Karpas-422 (cell line): ENCODE measurements around the gene SLC5A2. TPM values are rescaled to one million over a fixed set of nuclear protein-coding genes. Genes with fewer than 3 reads are reported as not detected.
A peak's percentile ranks its signal among the peaks of the same experiment; 100 is the strongest.
"Not testable (repeated sequence)": the region's sequence is repeated elsewhere in the genome, so short reads cannot be mapped to it uniquely, and the experiment has no call there.

ENCODE experiments used
- DNase-seq: peaks from one replicate; pipeline ENCODE4 v3.0.0-alpha.2; 2015
- H2AFZ ChIP-seq: fragments of 200-600 bp; sonication (generic); 2 replicates; pipeline ENCODE4 v1.6.1; 2014; ENCODE audit warnings: antibody characterized with exemption, low read length, mixed read lengths
- H3K27ac ChIP-seq: fragments of 200-600 bp; sonication (generic); 2 replicates; pipeline ENCODE4 v1.5.1; 2014; ENCODE audit warnings: mild to moderate bottlenecking, low read length, moderate library complexity
- H3K27me3 ChIP-seq: fragments of 200-600 bp; sonication (generic); 2 replicates; pipeline ENCODE4 v1.6.1; 2014; ENCODE audit warnings: low read length, mixed read lengths
- H3K36me3 ChIP-seq: fragments of 200-600 bp; sonication (generic); 2 replicates; pipeline ENCODE4 v1.6.1; 2014; ENCODE audit warnings: low read length, mixed read lengths; ENCODE audit not compliant: insufficient read depth
- H3K4me1 ChIP-seq: fragments of 200-600 bp; sonication (generic); 2 replicates; pipeline ENCODE4 v1.6.1; 2014; ENCODE audit warnings: mild to moderate bottlenecking, low read length, mixed read lengths
- H3K4me2 ChIP-seq: fragments of 200-600 bp; sonication (generic); 2 replicates; pipeline ENCODE4 v1.6.1; 2014; ENCODE audit warnings: low read length, low read depth, mild to moderate bottlenecking; ENCODE audit not compliant: poor library complexity, severe bottlenecking
- H3K4me3 ChIP-seq: fragments of 200-600 bp; sonication (generic); 2 replicates; pipeline ENCODE4 v1.5.1; 2014; ENCODE audit warnings: mild to moderate bottlenecking, antibody characterized with exemption, low read length, mixed read lengths
- H3K79me2 ChIP-seq: fragments of 200-600 bp; sonication (generic); 2 replicates; pipeline ENCODE4 v1.6.1; 2014; ENCODE audit warnings: mild to moderate bottlenecking, low read length, mixed read lengths
- H3K9ac ChIP-seq: fragments of 200-600 bp; sonication (generic); 2 replicates; pipeline ENCODE4 v1.6.0; 2014; ENCODE audit warnings: low read length
- H3K9me2 ChIP-seq: fragments of 200-600 bp; sonication (generic), shearing (Covaris generic); replicated peaks from 2 replicates; pipeline ENCODE4 v1.6.0; 2014; ENCODE audit warnings: mild to moderate bottlenecking, low read length, moderate library complexity; ENCODE audit not compliant: insufficient read depth
- H3K9me3 ChIP-seq: fragments of 300-700, 200-600 bp; sonication (generic); 2 replicates; pipeline ENCODE4 v1.6.1; 2014; ENCODE audit warnings: low read length, mixed read lengths
- H4K20me1 ChIP-seq: fragments of 200-600 bp; sonication (generic); 2 replicates; pipeline ENCODE4 v1.6.1; 2014; ENCODE audit warnings: mild to moderate bottlenecking, antibody characterized with exemption, low read length, low read depth; ENCODE audit not compliant: insufficient read depth
- total RNA-seq: library from RNA; depleted of rRNA; stranded (reverse); fragments of >200 nt; shearing (Covaris generic); gene quantifications from 2 replicates; pipeline ENCODE4 v1.2.3, GENCODE V29; 2014; ENCODE audit warnings: low replicate concordance

The SLC5A2 gene
- total RNA-seq, 1 experiment from 2014 or later = not detected

DNA sequence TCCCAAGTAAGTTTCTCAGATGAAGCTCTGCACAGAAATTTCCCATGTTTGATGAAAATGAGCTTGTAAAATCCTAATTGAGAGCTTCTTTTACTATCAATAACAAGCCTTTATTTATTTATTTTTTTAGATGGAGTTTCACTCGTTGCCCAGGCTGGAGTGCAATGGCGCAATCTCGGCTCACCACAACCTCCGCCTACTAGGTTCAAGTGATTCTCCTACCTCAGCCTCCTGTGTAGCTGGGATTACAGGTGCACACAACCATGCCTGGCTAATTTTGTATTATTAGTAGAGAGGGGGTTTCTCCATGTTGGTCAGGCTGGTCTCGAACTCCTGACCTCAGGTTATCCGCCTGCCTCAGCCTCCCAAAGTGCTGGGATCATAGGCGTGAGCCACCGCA is 20.6 kb downstream of the SLC5A2 start:
- H4K20me1 ChIP-seq, H2AFZ ChIP-seq, H3K9me2 ChIP-seq, H3K36me3 ChIP-seq, H3K27me3 ChIP-seq, H3K4me2 ChIP-seq, H3K9me3 ChIP-seq, H3K27ac ChIP-seq, H3K9ac ChIP-seq, DNase-seq, H3K4me3 ChIP-seq: not testable (repeated sequence)
- peaks cover 28% of the 10 kb centered on the region for H3K79me2 ChIP-seq
- peaks cover 18% of the 10 kb centered on the region for H3K4me1 ChIP-seq

DNA sequence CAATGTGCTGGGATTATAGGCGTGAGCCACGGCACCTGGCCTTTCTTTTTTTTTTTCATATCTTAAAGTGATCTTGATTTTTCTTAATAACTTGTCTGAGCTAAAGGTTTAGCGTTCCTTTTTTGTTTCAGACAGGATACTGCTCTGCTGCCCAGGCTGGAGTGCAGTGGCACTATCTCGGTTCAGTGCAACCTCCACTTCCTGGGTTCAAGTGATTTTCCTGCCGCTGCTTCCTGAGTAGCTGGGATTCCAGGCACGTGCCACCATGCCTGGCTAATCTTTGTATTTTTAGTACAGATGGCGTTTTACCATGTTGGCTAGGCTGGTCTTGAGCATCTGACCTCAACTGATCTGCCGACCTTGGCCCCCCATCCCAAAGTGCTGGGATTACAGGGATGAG is 21.2 kb downstream of the SLC5A2 start:
- H3K9ac ChIP-seq = no peak overlapping the region
- H3K36me3 ChIP-seq = peaks cover 7% of the 10 kb centered on the region; the same call in 1 of the 2 replicates
- no peak overlapping the region for H2AFZ ChIP-seq
- peaks cover 34% of the 10 kb centered on the region for H3K79me2 ChIP-seq
- peaks cover 22% of the 10 kb centered on the region for H3K4me1 ChIP-seq
- no peaks in the 10 kb centered on the region for H3K27me3 ChIP-seq
- H3K4me2 ChIP-seq = no peak overlapping the region
- no peak overlapping the region for H3K27ac ChIP-seq
- H3K9me3 ChIP-seq = no peaks in the 10 kb centered on the region
- no peaks in the 10 kb centered on the region for H4K20me1 ChIP-seq
- no peak for DNase-seq
- H3K9me2 ChIP-seq = no peaks in the 10 kb centered on the region
- no peak overlapping the region for H3K4me3 ChIP-seq

DNA sequence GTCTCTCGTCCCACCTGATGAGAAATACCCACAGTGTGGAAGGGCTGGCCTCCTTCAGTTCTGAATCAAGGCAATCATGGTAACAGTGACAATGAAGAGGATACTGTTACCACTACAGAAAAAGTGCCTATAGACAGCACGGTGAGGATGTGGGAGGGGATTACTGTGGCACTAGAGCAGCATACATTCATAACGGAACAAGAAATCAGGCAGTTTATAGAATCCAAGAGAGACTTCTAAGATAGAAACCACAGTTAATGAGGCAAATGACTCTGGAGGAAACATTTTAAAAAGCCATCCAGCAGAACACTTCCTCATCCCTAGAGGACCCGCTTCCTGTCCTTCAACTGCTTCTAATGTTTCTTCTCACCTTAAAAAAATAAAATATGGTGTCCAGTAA is 22.6 kb downstream of the SLC5A2 start:
- Histone ChIP-seq H3K4me2 (no peak overlapping the region), H4K20me1 (no peaks in the 10 kb centered on the region), H3K9me3 (no peaks in the 10 kb centered on the region), H3K27me3 (no peaks in the 10 kb centered on the region), H3K9me2 (no peaks in the 10 kb centered on the region), H3K9ac (no peak overlapping the region), H3K36me3 (peaks cover 2% of the 10 kb centered on the region; the same call in 1 of the 2 replicates), H3K79me2 (peaks cover 35% of the 10 kb centered on the region), H3K4me1 (peaks cover 29% of the 10 kb centered on the region), H3K27ac (no peak overlapping the region), H2AFZ (no peak overlapping the region), H3K4me3 (no peak overlapping the region)
- no peak for DNase-seq

DNA sequence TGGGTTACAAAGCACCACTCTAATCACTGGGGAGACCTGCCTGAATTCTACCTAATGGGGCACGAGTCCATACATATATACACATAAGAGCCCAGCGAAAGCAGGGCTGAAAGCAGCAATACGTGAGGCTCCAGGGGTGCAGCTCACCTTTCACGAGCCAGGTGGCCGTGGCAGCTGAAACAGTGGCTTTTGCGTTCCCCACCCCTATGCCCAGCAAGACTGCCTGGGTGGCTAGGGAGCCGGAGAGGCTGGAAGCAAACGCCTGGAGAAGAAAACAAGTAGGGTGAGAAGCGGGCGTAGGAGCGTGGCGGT is 24.6 kb downstream of the SLC5A2 start:
- Histone ChIP-seq H3K36me3 (no peaks in the 10 kb centered on the region), H3K9ac (peak overlapping the region; percentile 84), H2AFZ (peak overlapping the region; percentile 45; the same call in 1 of the 2 replicates), H3K4me2 (peak overlapping the region; percentile 94), H3K9me3 (no peaks in the 10 kb centered on the region), H3K79me2 (peaks cover 35% of the 10 kb centered on the region), H3K4me1 (peaks cover 29% of the 10 kb centered on the region), H3K27ac (no peak overlapping the region), H3K27me3 (no peaks in the 10 kb centered on the region), H3K9me2 (no peaks in the 10 kb centered on the region), H4K20me1 (no peaks in the 10 kb centered on the region), H3K4me3 (peak overlapping the region; percentile 79)
- DNase-seq = no peak

DNA sequence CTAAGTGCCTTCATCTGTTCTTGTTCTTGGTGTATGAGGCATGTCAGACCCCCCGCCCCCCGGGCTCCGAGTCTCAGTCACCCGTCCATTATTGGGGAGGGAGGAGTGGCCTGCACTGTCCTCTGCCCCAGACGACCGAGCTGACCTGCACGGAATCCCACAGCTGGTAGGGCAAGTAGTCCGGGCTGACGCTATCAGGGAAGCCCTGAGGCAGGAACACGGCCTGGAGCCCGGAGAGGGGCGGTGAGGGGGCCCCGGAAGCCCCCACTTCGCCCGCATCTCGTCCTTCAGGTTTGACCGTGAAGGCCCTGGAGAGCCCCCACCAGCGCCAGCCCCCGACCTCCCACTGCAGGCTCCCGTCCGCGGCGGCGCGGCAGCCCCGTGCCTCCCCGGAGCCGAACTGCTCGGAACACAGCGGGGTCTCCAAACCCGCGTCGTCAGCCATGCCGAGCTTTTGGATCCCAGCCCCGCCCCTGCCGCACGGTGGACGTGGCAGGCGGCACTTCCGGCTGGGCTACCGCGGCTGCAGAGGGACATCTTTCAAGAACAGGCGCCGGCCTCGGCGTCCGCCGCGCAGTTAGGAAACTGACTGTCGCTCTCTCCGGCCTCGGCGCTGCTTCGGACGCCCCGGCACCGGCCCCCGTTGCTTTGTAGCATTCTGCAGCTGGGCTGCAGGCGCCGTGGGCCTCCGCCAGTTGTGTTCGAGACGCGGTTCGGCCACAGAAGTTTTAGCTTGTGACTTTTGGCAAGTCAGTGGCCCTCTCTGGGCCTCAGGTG is 25.2 kb downstream of the SLC5A2 start, which contains the start of gene RUSF1:
TSS of gene RUSF1 (minus strand) at position 463 of the 777 bp plus-strand sequence. CDS start at position 445, 18 bp downstream.
- peak within 1 kb of the TSS; percentile 79 for H3K4me3 ChIP-seq
- no peaks in the 10 kb centered on the region for H3K36me3 ChIP-seq
- H4K20me1 ChIP-seq = no peaks in the 10 kb centered on the region
- H3K9ac ChIP-seq = peak within 1 kb of the TSS; percentile 84
- peaks cover 29% of the 10 kb centered on the region for H3K4me1 ChIP-seq
- peak; percentile 94 for DNase-seq
- H3K27me3 ChIP-seq = no peaks in the 10 kb centered on the region
- peak within 1 kb of the TSS; percentile 94 for H3K4me2 ChIP-seq
- peak within 1 kb of the TSS; percentile 45 for H2AFZ ChIP-seq
- no peaks in the 10 kb centered on the region for H3K9me2 ChIP-seq
- H3K79me2 ChIP-seq = peaks cover 35% of the 10 kb centered on the region
- peak within 1 kb of the TSS; percentile 12; the same call in 1 of the 2 replicates for H3K27ac ChIP-seq
- H3K9me3 ChIP-seq = no peaks in the 10 kb centered on the region

DNA sequence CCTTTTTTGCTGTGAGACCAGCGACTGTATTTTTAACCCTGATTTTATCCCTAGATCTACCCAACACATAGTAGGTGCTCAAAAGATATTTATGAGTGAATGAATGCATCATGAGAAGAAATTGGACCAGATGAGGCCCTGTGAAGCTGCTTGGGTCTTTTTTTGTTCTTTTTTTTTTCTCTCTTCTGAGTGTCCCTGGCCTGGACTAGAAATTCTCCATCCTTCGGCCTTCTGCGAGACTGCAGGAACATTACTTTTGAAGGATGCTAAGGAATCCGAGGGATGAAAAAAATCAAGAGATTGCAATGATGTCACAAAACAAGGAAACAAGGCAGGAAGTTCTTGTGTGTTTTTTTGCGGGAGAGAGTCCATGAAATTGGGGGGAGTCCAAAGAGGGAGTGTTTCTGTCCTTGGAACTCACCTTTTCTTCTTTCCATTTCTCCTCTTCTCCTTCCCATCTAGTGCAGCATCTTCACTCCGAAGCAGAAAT is 25.8 kb downstream of the SLC5A2 start:
- H3K4me2 ChIP-seq = peak overlapping the region; percentile 94
- H4K20me1 ChIP-seq = no peaks in the 10 kb centered on the region
- no peaks in the 10 kb centered on the region for H3K36me3 ChIP-seq
- peak overlapping the region; percentile 84 for H3K9ac ChIP-seq
- no peaks in the 10 kb centered on the region for H3K9me3 ChIP-seq
- peak overlapping the region; percentile 12; the same call in 1 of the 2 replicates for H3K27ac ChIP-seq
- peak overlapping the region; percentile 79 for H3K4me3 ChIP-seq
- H2AFZ ChIP-seq = peak overlapping the region; percentile 16
- H3K9me2 ChIP-seq = no peaks in the 10 kb centered on the region
- peaks cover 35% of the 10 kb centered on the region for H3K79me2 ChIP-seq
- H3K27me3 ChIP-seq = no peaks in the 10 kb centered on the region
- DNase-seq = no peak
- peaks cover 29% of the 10 kb centered on the region for H3K4me1 ChIP-seq

DNA sequence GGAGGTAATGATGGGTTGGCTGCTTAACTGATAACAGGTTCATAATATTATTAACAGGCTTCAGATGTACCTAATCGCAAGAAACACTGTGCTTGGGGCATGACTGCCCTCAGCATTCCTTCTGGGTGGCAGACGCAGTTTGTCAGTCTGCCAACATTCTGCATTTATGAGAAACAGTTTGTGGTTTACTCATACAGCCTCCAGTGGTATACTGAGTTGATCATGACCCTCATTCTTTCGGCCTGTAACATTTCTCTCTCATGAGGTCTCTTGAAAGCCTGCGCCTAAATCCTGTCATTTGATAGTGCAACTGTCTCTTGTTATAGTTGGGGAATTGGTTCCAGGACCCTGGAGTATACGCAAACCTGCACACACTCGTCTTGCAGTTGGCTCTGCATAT is 30.2 kb downstream of the SLC5A2 start:
- Histone ChIP-seq H3K79me2 (peaks cover 9% of the 10 kb centered on the region), H3K4me2 (no peak overlapping the region), H3K4me1 (peaks cover 11% of the 10 kb centered on the region), H3K27me3 (no peaks in the 10 kb centered on the region), H3K27ac (no peak overlapping the region), H3K9me2 (no peaks in the 10 kb centered on the region), H3K9me3 (no peaks in the 10 kb centered on the region), H3K4me3 (no peak overlapping the region), H3K9ac (no peak overlapping the region), H3K36me3 (no peaks in the 10 kb centered on the region), H4K20me1 (no peaks in the 10 kb centered on the region), H2AFZ (no peak overlapping the region)
- DNase-seq = no peak

DNA sequence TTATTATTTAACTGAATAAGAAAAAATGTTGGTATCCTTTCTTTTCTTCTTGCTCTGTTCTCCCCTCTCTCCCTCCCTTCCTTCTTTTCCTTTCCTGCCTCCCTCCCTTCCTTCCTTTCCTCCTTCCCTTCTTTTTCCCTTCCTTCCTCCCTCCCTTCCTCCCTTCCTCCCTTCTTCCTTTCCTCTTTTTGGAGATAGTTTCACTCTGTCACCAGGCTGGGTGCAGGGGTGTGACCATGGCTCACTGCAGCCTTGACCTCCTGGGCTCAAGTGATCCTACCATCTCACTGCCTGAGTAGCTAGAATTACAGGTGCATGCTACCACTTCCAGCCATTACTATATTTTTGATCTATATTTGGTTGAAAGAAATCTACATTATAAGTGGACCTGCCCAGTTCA is 31.0 kb downstream of the SLC5A2 start:
- H2AFZ ChIP-seq = no peak overlapping the region
- peaks cover 10% of the 10 kb centered on the region for H3K4me1 ChIP-seq
- no peaks in the 10 kb centered on the region for H3K9me3 ChIP-seq
- H3K9me2 ChIP-seq = no peaks in the 10 kb centered on the region
- no peak overlapping the region for H3K27ac ChIP-seq
- peaks cover 3% of the 10 kb centered on the region for H3K79me2 ChIP-seq
- H3K9ac ChIP-seq = no peak overlapping the region
- no peaks in the 10 kb centered on the region for H3K27me3 ChIP-seq
- no peak for DNase-seq
- no peaks in the 10 kb centered on the region for H4K20me1 ChIP-seq
- H3K4me3 ChIP-seq = no peak overlapping the region
- no peak overlapping the region for H3K4me2 ChIP-seq
- H3K36me3 ChIP-seq = no peaks in the 10 kb centered on the region
